Keratinocyte (primary cell): ENCODE measurements around the gene SCAANT1.

ENCODE experiments used
- CTCF ChIP-seq, 3 experiments: IDR thresholded peaks in 1 of 3; conservative IDR thresholded peaks in 1 of 3; optimal IDR thresholded peaks in 1 of 3; 2 replicates in 2 of 3; 3 replicates in 1 of 3; pipeline versions ENCODE3 to v1.5.1; 2011; ENCODE audit warnings: low read length in 3 of 3, mild to moderate bottlenecking in 3 of 3, moderate library complexity in 2 of 3, control low read depth in 1 of 3, inconsistent platforms in 1 of 3; ENCODE audit not compliant: insufficient read depth in 2 of 3; ENCODE audit errors: extremely low read depth in 1 of 3
- EZH2 ChIP-seq: IDR thresholded peaks from one replicate; pipeline ENCODE4 v1.6.1; 2012; ENCODE audit warnings: inconsistent platforms, mild to moderate bottlenecking, low read length, moderate library complexity

DNA sequence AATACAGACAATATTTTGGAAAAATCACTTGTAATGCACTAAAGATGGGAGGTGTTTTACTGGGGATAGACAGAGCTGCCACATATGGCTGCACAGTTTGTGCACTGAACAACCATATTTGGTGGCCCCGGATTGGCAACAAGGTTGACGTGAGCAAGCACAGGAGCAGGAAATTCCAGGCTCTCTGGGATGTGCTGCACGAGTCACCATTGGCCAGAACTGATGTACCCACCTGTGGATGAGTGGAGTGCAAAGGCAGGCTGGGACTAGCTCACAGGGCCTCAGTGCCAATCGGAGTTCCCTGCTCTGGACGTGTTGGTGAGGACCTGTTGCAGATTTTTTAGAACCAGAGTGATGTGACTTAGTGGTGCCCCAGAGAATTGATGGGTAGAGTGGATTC, 42.0 kb upstream of the SCAANT1 start:
- no peak for TF ChIP-seq EZH2
- no peak for TF ChIP-seq CTCF (optimal IDR thresholded peaks at IDR 0.05 in 1 of 3, IDR thresholded peaks at IDR 0.05 in 1 of 3, conservative IDR thresholded peaks at IDR 0.05 in 1 of 3; ENCODE audit: extremely low read depth in 1 of 3, insufficient read depth in 2 of 3, low read length in 3 of 3)
